Psoas muscle (tissue), 8 donors: ENCODE data around the gene CHD9. TPM values are rescaled to one million over a fixed set of nuclear protein-coding genes. Genes with fewer than 3 reads are reported as not detected.

Experiments used
- ATAC-seq, 4 donors: fragments of 200-7000 bp; cut with Tn5 transposase; one replicate each; pipeline ENCODE4 v1.9.1; 2020; ENCODE audit warnings: moderate library complexity in 3 of 4, mild to moderate bottlenecking in 2 of 4
- DNase-seq, 2 donors: peaks; one replicate each; pipeline ENCODE4 v3.0.0-alpha.2; 2020
- H3K27ac ChIP-seq: fragments of 200-600 bp; one replicate; pipeline ENCODE4 v1.8.0; 2022
- H3K27me3 ChIP-seq, 3 donors: fragments of 200-600 bp in 1 of 3; one replicate each; pipeline versions ENCODE4 v1.6.1 to v1.8.0; 2013 to 2022; ENCODE audit warnings: low read length in 2 of 3, mild to moderate bottlenecking in 2 of 3, moderate library complexity in 1 of 3; ENCODE audit not compliant: insufficient read depth in 3 of 3
- H3K36me3 ChIP-seq, 2 donors: fragments of 200-600 bp in 1 of 2; one replicate each; pipeline versions ENCODE4 v1.6.1 to v1.8.0; 2013 to 2022; ENCODE audit warnings: low read depth in 1 of 2, mild to moderate bottlenecking in 1 of 2, moderate library complexity in 1 of 2; ENCODE audit not compliant: insufficient read depth in 1 of 2
- H3K4me1 ChIP-seq: fragments of 200-600 bp; one replicate; pipeline ENCODE4 v1.8.0; 2022
- H3K4me3 ChIP-seq: fragments of 200-600 bp; one replicate; pipeline ENCODE4 v1.8.0; 2022; ENCODE audit warnings: mild to moderate bottlenecking
- H3K9me3 ChIP-seq: fragments of 200-600 bp; one replicate; pipeline ENCODE4 v1.8.0; 2022
- WGBS, 3 donors: extraction: QIAGEN DNeasy Blood & Tissue Kit; methylation state at CpG; one replicate each; pipeline versions ENCODE4 v1.1.6 to v1.1.7; 2013; 5-methylcytosine and 5-hydroxymethylcytosine counted together
- intact Hi-C, 2 donors: fragments of 100-400 bp; cut with DNase I; formaldehyde crosslinking; loops; one replicate each; pipeline versions ENCODE4 v1.11.0 to v1.14.2; 2022
- polyA plus RNA-seq, 3 donors: library from polyadenylated mRNA; stranded (reverse); fragments of 200-250 nt; gene quantifications; one replicate each; pipeline ENCODE4 v1.2.3, GENCODE V29; 2013
- total RNA-seq, 4 donors: library from RNA; stranded (reverse); fragmentation: NEBNext Ultra II Directional in 2 of 4; extraction: Animal tissue kit (Norgen Biotek cat#: 25700) in 2 of 4; gene quantifications; one replicate each; pipeline versions ENCODE4 v1.2.1 to v1.2.4, GENCODE V29; 2021 to 2023
- TF ChIP-seq, protein P1 (sequence below): fragments of 200-600 bp; IDR thresholded peaks from one replicate; pipeline ENCODE4 v1.8.0; 2022; ENCODE audit warnings: antibody characterized with exemption
- donor health status: healthy with polysubstance abuse.
- donor health status: DM: no; HTN: no; CAD: no; lungs with moderate emphysema.
- donor health status: Bipolar disorder and iron deficiency.
- donor health status: healthy.
- donor health status: DM: yes; HTN: yes; CAD: no.
- donor health status: DM: no; HTN: no; CAD: no.
- donor health status: DM: no; HTN: no; CAD: no.
- donor health status: DM: yes; HTN: yes; CAD: no.

Gene CHD9
- total and polyA plus RNA-seq, 7 donors, result 5.8 to 47.9 (median 36.4) TPM

DNA sequence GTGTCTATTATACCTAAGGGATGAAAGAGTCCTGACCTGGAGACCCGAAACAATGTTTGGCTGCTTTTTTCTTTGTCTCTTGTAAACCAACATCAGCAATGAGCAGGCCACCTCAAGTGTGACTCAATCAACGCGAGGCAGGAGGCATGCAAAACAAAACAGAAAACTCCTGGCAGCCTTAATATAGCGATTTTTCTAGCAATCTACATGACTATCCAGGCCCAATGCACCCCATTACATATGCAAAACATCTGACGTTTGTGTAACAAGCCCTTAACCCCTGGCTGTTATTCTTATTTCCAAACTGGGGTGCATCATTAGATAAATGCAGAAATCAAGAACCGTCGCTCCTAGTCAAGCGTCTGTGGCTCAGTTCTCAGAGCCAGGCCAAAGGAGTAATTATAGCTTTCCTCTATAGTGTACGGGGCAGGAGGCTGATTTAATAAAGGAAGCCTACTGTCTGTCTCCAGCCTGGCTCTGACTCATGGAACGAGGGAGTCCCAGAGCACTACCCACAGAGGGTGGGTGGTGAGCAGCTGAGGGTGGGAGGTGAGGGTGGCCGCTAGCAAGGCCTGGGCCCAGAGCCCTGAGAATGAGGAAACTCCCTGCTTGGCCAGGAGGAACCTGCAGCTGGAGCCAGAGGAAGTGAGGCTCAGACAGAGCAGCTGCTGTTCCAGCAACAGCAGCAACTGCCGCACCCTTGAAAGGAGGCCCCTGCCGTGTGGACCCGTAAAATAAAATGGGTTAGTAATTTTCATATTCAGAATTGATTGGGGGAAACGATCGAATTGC lies 43.9 kb downstream of the CHD9 start:
- Histone ChIP-seq H3K4me1 (peaks cover 38% of the 10 kb centered on the region), H3K4me3 (peak overlapping the region; percentile 67), H3K27me3 (no peaks in the 10 kb centered on the region), H3K36me3 (no peaks in the 10 kb centered on the region), H3K9me3 (no peaks in the 10 kb centered on the region), H3K27ac (peak overlapping the region; percentile 89)
- TF ChIP-seq, protein P1, sequence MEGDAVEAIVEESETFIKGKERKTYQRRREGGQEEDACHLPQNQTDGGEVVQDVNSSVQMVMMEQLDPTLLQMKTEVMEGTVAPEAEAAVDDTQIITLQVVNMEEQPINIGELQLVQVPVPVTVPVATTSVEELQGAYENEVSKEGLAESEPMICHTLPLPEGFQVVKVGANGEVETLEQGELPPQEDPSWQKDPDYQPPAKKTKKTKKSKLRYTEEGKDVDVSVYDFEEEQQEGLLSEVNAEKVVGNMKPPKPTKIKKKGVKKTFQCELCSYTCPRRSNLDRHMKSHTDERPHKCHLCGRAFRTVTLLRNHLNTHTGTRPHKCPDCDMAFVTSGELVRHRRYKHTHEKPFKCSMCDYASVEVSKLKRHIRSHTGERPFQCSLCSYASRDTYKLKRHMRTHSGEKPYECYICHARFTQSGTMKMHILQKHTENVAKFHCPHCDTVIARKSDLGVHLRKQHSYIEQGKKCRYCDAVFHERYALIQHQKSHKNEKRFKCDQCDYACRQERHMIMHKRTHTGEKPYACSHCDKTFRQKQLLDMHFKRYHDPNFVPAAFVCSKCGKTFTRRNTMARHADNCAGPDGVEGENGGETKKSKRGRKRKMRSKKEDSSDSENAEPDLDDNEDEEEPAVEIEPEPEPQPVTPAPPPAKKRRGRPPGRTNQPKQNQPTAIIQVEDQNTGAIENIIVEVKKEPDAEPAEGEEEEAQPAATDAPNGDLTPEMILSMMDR, result no peak
- peak; percentile 89 to 95 for DNase-seq
- intact Hi-C loops, result loop anchor here in 1 of 2 donors (2.0 kb wide), 2 partner anchors 32 to 44 kb away; partner anchors contain the start of gene CHD9
- ATAC-seq, result peak; percentile 80 to 88 (median 86)
- 8 to 9% (median 8%) methylated on average over 16 of the region's 16 CpGs for WGBS, 3 donors

DNA sequence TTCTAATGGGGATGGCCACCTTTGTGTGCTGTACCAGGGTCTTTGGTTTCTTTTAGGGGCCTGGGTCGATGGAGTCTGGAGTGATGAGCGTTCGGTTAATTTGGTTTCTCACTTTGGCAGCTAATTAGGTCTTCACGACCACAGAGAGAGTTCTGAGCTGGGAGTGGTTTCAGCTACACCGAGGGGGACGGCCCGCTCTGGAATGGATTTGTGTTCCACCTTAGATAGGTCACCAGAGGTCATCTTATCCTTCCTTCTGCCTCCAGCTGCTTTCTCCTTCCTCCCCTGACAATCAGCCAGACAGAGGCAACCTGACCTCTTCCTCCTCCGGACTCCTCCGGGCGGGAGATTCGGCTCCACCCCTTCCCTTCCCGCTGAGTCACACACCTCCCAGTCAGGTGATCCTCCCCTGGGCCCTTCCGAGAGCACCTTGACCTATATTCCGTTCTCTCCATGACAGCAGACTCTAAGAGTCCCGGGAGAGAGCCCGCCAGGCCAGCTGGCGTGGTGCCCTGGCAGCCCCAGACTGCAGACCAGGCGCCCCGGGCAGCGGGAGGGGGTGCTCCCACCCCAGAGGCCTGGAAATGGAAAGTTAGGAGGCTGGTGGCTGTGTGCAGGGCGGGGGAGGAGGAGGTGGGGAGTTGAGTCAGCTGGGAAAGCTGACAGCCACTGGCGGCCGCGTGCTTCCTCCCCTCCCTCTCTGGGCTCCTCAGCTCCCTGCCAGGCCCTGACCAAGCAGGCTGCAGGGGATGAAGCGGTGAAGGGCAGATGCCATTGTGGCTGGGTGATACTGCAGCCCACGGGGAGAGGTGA lies 44.7 kb downstream of the CHD9 start:
- peaks cover 31% of the 10 kb centered on the region for H3K4me1 ChIP-seq
- peak; percentile 88 to 94 (median 90) for ATAC-seq
- no peaks in the 10 kb centered on the region for H3K36me3 ChIP-seq
- intact Hi-C loops, result loop anchor here in 1 of 2 donors (2.0 kb wide), 2 partner anchors 31 to 45 kb away; partner anchors contain the start of gene CHD9
- TF ChIP-seq, protein P1, result no peak
- peak overlapping the region; percentile 89 for H3K27ac ChIP-seq
- peak overlapping the region; percentile 67 for H3K4me3 ChIP-seq
- no peaks in the 10 kb centered on the region for H3K9me3 ChIP-seq
- no peaks in the 10 kb centered on the region for H3K27me3 ChIP-seq
- 1 to 2% (median 1%) methylated on average over 23 to 26 of the region's 26 CpGs for WGBS, 3 donors
- peak; percentile 94 to 95 for DNase-seq

DNA sequence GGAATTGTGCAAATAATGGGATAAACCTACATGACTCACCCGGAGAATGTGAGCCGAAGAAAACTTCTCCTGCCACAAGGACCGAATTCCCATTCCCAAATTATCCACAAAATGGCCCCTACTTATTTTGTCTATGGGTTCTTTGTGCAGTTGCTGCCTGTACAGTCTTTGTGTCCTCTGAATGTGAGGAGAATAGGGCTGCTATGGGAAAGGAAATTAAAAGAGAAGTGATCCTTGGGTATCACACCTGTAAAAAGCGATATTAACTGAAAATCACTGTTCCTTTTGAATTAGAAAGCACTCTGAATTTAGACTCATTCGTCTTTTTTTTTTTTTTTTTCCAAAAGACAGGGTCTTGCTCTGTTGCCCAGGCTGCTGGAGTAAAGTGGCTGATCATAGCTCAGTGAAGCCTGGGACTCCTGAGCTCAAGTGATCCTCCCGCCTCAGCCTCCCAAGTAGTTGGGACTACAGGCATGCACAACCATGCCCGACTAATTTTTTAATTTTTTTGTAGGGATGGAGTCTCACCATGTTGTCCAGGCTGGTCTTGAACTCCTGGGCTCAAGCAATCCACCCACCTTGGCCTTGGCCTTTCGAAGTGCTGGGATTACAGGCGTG lies 45.4 kb downstream of the CHD9 start:
- Histone ChIP-seq H3K4me1 (peaks cover 31% of the 10 kb centered on the region), H3K4me3 (peak overlapping the region; percentile 67), H3K27ac (peak overlapping the region; percentile 89), H3K36me3 (no peaks in the 10 kb centered on the region), H3K9me3 (no peaks in the 10 kb centered on the region), H3K27me3 (no peaks in the 10 kb centered on the region)
- whole genome bisulfite sequencing, 3 donors, result 49 to 51% (median 51%) methylated on average over 9 of the region's 9 CpGs
- TF ChIP-seq, protein P1, result no peak
- DNase-seq (no peak), ATAC-seq (peak in 1 of 4 donors; percentile 0)
- intact Hi-C loops, result no loop called here

DNA sequence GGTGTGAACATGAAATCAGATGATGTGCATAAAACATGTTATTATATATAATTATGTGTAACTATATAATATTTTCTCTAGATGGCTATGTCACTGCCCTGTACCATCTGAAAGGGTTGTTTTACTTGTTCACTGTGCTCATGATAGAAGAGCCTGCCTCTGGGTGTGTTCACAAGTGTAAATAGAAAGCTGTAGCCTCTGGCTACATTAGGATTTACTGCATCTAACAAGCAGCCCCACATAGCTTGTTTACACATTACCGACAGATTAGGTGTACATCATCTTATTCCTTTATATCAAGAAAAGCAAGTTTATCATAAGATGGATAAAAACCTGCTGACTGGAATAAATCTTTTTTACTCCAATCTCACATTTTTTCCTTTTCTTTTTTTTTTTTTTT lies 46.1 kb downstream of the CHD9 start:
- H3K36me3 ChIP-seq, result no peaks in the 10 kb centered on the region
- 95 to 98% (median 97%) methylated on average over 1 of the region's 1 CpG for WGBS, 3 donors
- TF ChIP-seq, protein P1, result no peak
- H3K27ac ChIP-seq, result peak overlapping the region; percentile 89
- intact Hi-C loops, result no loop called here
- H3K9me3 ChIP-seq, result no peaks in the 10 kb centered on the region
- DNase-seq (no peak), ATAC-seq (no peak)
- H3K27me3 ChIP-seq, result no peaks in the 10 kb centered on the region
- H3K4me1 ChIP-seq, result peaks cover 31% of the 10 kb centered on the region
- no peak overlapping the region for H3K4me3 ChIP-seq
